GM12864 (cell line): ENCODE data around the gene APH1B.
"Not testable (repeated sequence)": the region's sequence is repeated elsewhere in the genome, so short reads cannot be mapped to it uniquely, and the experiment has no call there.

Experiments used
- DNase-seq: peaks from one replicate; pipeline ENCODE4 v3.0.0-alpha.2; 2011; ENCODE audit warnings: low read depth
- H3K4me3 ChIP-seq: 2 replicates; pipeline ENCODE4 v1.5.1; 2011; ENCODE audit warnings: mild to moderate bottlenecking, low read depth, low read length, control low read depth
- TF ChIP-seq, protein P1 (sequence below): IDR thresholded peaks from 2 replicates; pipeline ENCODE4 v1.5.1; 2011; ENCODE audit warnings: low read depth, mild to moderate bottlenecking, moderate library complexity, low read length, control low read depth, inconsistent platforms; ENCODE audit errors: missing control alignments

The APH1B gene

DNA sequence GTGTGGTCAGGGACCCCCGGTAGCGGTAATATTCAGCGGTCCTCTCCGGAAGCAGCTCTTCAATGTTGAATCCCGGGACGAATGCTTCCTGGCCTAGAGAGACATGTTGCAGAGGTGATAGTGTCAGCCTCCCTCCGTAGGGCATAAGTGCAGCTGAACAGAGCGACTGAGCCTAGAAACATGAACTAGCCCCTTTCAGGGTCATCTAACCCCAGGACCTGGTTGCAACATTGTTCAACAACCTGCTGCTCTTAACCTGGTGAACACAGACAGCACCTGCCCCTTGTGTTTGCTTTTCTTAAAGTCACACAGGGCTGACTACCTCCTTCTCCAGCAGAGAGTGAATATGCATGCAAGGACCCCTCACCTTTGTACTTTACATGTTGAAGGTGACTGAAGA is 62.9 kb downstream of the APH1B start:
- TF ChIP-seq, protein P1, sequence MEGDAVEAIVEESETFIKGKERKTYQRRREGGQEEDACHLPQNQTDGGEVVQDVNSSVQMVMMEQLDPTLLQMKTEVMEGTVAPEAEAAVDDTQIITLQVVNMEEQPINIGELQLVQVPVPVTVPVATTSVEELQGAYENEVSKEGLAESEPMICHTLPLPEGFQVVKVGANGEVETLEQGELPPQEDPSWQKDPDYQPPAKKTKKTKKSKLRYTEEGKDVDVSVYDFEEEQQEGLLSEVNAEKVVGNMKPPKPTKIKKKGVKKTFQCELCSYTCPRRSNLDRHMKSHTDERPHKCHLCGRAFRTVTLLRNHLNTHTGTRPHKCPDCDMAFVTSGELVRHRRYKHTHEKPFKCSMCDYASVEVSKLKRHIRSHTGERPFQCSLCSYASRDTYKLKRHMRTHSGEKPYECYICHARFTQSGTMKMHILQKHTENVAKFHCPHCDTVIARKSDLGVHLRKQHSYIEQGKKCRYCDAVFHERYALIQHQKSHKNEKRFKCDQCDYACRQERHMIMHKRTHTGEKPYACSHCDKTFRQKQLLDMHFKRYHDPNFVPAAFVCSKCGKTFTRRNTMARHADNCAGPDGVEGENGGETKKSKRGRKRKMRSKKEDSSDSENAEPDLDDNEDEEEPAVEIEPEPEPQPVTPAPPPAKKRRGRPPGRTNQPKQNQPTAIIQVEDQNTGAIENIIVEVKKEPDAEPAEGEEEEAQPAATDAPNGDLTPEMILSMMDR, result no peak
- no peak overlapping the region for H3K4me3 ChIP-seq
- no peak for DNase-seq

DNA sequence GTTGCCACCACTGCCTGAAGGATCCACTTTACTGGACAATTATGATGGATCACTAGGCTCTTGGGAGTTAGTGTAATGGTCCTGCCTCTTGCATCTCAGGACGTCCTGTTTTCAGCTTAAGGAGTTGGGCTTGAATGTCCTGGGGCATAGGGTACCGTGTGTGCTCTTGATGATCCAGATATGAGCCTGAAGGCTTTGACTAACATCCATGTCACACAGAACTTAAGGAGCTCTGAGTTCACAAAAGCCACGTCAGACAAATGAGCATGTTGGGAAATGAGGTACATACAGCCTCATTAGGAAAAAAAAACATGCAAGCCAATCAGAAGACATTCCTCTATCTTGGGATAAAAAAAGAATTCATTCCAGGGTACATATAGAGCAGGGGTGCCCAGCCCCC is 63.5 kb downstream of the APH1B start:
- TF ChIP-seq, protein P1, result no peak
- DNase-seq, result no peak
- no peak overlapping the region for H3K4me3 ChIP-seq

DNA sequence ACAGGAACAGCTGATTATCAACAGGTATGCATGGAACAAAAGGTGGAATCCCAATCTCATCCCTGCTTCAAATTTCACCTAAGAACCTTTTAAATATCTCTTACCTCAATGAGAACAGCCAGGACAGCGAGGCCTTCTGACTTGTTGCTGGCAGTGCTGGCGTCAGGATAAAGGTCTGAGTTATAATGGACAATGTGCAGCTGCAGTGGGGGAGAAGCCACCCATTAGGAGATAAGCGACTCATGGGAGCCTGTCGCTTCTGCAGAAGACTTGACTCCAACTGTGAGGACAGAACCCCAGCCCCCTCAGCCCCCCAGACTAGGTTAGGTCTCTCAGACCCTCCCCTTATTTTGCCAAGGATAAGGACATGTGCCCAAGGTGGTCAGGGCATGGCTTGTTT is 64.5 kb downstream of the APH1B start:
- no peak for DNase-seq
- TF ChIP-seq, protein P1, result no peak
- H3K4me3 ChIP-seq, result no peak overlapping the region

DNA sequence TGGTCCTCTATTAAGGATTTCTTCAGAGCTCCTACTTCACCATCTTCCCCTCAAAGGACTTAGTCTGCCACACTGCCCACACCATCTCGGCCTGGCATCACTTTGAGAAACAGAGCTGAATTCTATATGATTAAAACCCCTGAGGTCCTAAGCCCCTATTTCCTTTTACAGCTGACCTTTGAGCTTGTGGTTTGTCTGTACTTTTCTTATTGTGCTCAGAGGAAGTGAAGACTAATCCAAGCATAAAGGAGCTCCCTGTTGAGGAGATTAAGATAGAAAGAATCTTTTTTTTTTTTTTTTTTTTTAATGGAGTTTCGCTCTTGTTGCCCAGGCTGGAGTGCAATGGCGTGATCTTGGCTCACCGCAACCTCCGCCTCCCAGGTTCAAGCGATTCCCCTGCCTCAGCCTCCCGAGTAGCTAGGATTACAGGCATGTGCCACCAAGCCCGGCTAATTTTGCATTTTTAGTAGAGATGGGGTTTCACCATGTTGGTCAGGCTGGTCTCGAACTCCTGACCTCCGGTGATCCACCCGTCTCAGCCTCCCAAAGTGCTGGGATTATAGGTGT is 65.7 kb downstream of the APH1B start:
- not testable (repeated sequence) for H3K4me3 ChIP-seq, DNase-seq

DNA sequence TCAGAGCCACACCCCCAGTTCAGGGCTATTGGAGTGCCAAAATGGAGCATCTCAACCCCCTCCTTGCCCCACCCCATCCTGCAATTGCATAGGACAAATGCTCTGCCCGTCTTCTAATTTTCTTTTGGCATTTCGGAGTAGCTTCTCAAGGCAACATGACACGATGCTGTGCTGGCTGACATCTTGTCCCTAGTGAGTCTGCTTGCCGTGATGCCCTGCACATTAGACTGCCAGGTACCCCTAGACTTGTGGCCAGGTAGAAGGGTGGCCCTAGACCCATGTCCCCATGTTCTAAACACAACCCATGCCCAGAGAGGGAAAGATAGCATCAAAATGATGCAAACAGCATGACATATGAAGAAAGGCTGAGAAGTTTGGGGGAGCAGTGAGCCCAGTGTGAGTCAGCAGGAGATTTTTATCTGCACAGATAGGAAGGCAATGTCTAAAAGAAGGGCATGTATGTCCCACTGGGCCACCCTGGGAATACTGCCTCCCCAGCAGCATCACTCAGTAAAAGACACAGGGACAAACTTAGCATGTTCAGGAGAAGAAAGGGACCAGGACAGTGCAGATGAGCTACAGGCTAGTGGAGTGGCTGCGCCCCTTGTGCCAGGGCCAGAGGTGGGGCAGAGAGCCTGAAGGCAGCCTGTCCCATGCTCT is 67.5 kb downstream of the APH1B start:
- TF ChIP-seq, protein P1, result no peak
- no peak for DNase-seq
- no peak overlapping the region for H3K4me3 ChIP-seq

DNA sequence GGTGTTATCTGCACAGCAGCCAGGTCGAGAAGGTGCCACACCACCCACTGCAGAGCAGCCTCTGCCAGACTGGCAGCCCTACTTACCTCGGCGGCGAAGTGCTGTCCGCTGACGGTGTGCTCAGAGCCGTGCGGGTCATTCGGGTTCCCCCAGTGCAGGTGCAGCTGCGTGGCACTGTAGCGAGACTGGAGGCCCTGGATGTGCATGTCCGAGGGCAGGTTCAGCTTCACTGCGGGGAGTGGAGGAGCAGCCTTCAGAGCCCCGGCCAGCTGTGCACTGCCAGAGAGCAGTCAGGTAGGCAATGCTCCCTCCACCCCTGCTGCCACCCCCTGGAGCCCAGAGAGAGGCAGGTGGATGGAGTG is 68.0 kb downstream of the APH1B start:
- TF ChIP-seq, protein P1, result no peak
- DNase-seq, result no peak
- H3K4me3 ChIP-seq, result no peak overlapping the region

DNA sequence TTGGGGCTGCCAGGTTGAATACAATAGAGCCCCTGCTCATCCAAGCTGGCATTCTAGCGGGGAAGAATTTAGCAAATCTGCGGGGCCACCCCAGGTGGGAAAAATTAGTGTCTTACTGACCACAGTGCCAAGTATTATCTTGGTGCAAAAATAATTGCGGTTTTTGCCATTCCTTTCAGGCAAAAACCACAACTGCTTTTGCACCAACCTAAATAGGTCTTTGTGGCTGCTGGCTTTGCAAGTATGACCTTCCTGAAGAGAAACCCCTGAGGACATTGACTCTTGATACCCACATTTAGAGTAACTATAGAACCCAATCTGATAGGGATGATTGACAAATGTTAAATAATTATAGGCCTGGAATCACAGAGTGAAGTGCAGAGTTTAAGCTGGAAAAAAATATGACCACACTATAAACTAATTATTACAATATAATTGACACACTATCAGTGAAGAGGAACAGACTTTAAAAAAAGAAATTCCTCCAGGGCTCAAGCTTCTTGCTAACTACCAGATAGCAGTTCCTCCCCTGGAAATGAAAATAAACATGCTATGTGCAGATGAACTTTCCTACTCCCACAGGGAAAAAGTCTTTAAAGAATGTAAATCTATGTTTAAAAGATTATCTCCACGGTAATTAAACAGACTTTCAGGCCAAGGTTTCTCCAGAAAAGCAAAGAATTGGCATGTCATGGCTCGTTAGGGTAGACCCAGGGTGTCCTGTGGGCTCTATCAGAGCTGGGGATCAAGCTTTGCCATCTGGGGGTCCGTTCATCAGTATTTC is 69.9 kb downstream of the APH1B start:
- no peak for DNase-seq
- no peak overlapping the region for H3K4me3 ChIP-seq
- TF ChIP-seq, protein P1, result no peak
